ENCODE results near the gene CHRNB4.

- TF ChIP-seq POLR2A (IDR thresholded peaks at IDR 0.05), result no peak
- TF ChIP-seq CTCF (IDR thresholded peaks at IDR 0.05 in 8 of 11, conservative IDR thresholded peaks at IDR 0.05 in 3 of 11), result no peak
- TF ChIP-seq POLR2AphosphoS5 (IDR thresholded peaks at IDR 0.05), result no peak
Measured at GRCh38 chr15:78668987-78669386, 28.0 kb upstream of the CHRNB4 start.

All from spleen (tissue), 7 donors.